ENCODE results near the gene TMC2.

The TMC2 gene

DNA sequence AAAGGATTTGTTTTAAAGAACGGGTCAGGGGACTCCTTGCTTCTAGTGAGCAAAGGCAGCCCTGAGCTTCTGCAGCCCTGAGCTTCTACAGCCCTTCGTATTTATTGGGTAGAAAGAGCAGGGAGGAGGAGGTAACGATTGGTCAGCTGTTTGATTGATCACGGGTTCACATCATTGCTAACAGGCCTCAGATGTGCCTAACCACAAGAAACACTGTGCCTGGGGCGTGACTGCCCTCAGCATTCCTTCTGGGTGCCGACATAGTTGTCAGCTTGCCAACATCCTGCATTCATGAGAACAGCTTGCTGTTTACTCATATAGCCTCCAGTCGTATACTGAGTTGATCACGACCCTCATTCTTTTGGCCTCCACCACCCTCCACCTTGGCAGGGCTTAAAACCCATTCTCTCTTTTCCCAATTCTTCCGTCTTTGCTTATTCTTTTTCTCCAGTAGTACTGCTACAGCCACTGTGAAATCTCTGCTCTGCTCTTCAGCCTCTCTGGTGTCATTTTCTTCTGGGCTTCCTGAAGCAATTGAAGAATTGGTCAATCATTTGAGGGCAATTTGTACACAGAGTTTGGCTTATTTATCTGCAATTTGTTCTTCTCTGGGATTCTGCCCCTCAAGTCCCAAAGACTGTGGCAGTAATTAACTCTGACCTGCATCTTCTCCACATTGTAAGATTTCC is 90.6 kb downstream of the TMC2 start:
- DNase-seq: no peak

- no peak for DNase-seq
Measured at GRCh38 chr20:2631228-2631627, 94.9 kb downstream of the TMC2 start.

DNA sequence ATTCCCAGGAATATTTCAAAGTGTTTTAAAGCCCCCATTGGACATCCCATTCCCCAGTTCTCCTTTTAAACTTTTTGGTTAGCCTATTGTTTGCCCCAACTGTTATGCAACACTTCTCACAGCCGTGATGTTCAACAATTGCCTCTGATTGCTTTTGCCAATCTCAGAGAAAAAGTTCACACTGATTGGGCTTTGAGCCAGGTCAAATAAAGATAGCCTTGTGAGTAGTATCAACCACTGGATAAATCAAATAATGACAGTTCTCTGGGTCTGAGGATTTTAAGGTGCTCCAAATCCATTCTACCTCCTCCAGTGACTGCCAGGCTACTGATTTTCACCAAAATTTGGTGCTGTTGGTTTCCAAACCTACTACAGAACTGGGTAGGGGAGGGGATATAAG is 97.0 kb downstream of the TMC2 start:
- DNase-seq: no peak

DNA sequence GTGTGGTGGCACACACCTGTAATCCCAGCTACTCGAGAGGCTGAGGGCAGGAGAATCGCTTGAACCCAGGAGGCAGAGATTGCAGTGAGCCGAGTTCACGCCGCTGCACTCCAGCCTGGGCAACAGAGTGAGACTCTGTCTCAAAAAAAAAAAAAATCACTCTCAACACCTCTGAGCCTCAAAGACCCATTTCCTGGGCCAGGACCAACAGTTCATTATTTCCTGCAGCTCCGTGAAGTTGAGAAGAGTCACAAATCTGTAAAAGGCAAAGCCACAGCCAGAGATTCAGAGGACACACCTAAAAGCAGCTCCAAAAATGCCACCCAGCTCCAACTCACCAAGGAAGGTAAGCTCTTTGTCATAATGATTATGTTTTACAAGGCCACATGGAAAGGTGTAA is 100.9 kb downstream of the TMC2 start:
- DNase-seq: peak; percentile 24

GRCh38 chr20:2640260-2640659 is 103.9 kb downstream of the TMC2 start:
- no peak for DNase-seq

GRCh38 chr20:2640899-2641298 is 104.5 kb downstream of the TMC2 start:
- DNase-seq: no peak

GRCh38 chr20:2643708-2644107 is 107.3 kb downstream of the TMC2 start:
- no peak for DNase-seq

DNA sequence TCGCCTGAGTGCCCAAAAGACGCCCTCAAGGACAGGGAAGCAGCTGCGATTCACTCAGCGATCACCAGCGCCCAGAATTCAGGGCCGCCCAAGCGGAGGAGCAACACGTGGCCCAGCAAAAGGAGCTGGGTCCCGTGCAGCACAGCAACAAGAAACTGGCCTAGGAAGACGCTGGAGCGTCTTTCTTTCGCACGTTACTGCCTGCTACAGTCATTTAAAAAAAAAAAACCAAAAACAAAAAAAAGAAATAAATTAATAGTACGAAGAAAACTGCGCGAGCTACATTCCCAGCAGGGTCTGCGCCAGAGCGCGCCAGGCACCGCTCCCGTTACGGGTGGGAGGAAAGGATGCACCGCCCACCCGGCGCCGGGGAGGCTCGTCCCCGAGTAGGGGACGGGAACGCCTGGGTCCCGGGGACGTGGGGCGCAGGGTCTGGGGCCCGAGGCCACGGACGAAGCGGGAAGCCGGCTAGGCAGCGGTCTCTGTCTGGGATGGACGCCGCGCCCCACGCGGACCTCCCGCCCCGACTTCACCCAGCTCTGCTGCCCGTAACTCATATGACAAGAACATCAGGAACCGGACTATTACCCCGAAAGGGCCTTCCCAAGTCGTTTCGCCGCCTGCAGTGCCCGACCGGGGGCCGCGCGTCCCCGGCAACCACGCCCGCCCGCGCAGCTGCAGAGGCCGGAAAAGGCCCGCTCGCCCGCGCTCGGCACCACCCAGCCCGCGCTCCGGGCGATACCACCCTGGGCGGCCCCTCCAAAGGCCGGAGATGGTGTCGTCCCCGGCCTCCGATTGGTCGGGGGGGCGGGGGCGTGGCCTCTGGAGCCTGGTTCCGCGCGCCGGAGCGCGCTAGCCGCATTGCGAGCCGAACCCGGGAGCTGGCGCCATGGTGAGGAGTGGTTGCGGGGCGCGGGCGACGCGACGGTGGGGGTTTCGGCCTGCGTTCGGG is 115.7 kb downstream of the TMC2 start, which contains the start of gene NOP56:
Gene NOP56 (plus strand): TSS at position 861 of the 952 bp plus-strand sequence. CDS start 29 bp downstream, at position 890.
- DNase-seq: peak; percentile 93

DNA sequence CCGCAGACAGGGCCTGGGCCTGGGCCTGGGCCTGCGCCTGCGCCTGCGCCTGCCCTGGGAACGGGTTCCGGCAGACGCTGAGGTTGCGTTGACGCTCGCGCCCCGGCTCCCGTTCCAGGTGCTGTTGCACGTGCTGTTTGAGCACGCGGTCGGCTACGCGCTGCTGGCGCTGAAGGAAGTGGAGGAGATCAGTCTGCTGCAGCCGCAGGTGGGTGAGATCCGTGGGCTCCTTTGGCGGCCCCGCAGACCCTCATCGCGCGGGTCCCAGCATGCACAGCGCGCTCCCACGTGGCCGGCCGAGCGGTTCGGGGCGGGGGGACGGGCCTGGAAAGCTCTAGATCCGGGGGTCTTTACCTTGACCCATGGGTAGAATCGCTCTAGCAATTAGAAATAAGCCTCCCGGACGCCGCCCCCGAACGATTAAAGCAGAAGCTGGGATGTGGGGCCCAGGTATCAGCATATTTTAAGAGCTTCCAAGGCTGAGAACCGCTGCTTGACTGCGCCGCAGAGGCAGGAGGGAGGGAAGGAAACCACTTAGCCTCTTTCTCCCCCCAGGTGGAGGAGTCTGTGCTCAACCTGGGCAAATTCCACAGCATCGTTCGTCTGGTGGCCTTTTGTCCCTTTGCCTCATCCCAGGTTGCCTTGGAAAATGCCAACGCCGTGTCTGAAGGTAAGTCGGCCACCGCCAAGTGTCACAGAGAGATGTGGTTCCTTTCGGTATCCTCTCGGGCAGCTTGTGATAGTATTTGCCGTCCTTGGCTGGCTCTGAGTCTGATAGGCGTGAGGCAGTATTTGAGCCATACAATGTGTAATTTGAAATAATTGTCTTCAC is 116.6 kb downstream of the TMC2 start:
- DNase-seq: no peak

- DNase-seq: no peak
Measured at GRCh38 chr20:2653556-2654383, 117.4 kb downstream of the TMC2 start.

DNA sequence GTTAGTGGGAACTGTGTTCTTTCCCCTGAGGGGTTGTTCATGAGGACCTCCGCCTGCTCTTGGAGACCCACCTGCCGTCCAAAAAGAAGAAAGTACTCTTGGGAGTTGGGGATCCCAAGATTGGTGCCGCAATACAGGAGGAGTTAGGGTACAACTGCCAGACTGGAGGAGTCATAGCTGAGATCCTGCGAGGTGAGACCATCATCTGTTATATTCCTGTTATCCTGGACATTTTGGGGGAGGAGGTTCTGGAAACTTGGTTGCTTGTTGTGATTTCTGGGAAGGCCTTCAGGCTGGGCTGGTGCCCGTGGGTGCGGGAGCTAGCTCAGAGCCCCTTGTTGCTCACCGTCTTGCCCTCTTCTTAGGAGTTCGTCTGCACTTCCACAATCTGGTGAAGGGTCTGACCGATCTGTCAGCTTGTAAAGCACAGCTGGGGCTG is 118.0 kb downstream of the TMC2 start:
- DNase-seq: no peak

DNA sequence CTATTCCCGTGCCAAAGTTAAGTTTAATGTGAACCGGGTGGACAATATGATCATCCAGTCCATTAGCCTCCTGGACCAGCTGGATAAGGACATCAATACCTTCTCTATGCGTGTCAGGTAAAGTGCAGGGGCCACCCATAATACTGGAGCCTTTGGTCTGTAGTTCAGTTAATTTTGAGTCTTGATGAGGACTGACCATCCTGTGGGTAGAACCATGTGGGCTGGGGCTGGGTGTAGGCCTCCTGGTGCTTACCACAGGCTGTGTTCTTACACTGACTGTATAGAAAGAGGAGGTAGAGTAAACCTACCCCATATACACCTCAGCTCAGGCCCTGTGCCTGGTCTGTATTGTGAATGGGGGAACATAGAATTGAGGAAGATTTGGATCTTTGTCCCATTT is 118.5 kb downstream of the TMC2 start:
- no peak for DNase-seq

- DNase-seq: no peak
Measured at GRCh38 chr20:2655331-2656116, 119.2 kb downstream of the TMC2 start.

GRCh38 chr20:2656471-2657117 is 120.2 kb downstream of the TMC2 start:
- DNase-seq: no peak

DNA sequence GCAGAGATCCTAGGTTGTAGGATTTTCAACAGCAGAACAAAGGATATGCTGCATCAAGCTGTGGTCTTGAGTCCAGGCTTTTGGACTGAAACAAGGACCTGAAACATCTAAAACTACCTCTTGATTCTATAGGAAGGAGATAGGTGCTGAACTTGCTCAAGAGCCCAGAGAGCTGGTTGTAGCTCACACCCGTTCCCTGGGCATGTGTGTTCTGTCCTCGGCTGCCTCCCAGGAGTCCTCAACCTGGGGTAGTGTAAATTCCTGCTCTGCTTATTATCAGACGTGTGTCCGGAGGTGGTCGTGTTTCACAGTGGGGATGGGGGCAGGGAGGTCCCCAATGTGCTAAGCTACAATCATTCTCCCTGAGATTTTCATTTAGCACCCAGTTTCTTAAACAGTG is 120.9 kb downstream of the TMC2 start:
- no peak for DNase-seq

DNA sequence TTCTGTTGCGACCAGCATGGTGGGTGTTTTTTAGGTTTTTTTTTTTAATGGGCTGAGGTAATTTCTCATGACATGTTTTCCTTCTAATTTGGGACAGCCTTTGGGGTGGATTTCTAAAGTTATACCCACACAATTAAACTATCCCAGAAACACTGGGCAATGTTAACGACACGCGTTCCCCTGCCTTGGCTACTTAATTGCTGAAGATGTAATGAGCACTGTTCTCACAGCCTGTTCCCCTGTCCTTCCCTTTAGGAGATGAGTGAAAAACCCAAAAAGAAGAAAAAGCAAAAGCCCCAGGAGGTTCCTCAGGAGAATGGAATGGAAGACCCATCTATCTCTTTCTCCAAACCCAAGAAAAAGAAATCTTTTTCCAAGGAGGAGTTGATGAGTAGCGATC is 121.3 kb downstream of the TMC2 start:
- no peak for DNase-seq

- no peak for DNase-seq
Measured at GRCh38 chr20:2658414-2659354, 122.3 kb downstream of the TMC2 start.

DNA sequence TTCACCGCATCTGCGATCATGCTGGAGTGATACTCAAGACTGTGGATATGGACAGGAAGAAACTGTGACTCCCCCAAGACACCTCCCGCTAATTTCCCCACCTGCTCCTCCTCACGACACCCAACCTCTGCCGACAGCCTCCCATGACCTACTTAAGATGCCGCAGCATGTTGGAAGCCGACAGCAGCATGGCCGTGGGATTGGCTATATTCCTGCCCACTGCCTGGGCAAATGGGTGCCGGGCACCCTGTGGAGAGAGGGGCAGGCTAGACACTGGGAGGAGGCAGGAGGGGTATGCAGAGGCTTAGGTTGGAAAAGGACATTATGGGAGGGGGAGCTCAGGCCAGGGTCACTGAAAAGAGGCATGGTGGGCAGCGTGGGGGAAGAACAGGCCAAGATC is 123.2 kb downstream of the TMC2 start:
- DNase-seq: no peak

DNA sequence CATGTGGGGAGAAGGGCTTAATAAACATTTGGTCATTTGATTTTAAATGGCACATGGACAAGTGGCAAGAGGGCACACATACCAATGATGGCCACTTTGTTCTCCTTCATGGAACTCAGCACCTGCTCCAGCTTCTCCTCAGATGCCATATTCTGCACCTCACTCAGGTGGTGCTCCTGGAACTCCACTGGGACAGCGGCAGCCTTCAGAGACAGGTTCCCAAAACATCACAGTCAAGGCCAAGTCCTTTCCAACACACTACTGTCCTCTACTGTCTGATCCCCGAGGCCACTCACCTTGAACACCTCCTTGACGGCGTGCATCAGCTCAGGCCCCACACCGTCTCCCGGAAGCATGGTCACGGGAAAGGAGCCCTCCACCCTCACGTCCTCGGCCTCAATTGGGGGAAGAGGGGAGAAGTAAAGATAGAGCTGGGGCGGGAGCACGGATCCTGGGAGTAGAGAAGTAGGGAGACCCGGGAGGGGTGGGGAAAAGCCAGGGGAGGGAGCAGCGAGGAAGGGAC is 127.1 kb downstream of the TMC2 start:
- DNase-seq: no peak

Data from CD4-positive, alpha-beta T cell treated with Interleukin-4 for 4 hours (primary cell).